ENCODE results near the gene ARHGAP45.

ARHGAP45 gene

DNA sequence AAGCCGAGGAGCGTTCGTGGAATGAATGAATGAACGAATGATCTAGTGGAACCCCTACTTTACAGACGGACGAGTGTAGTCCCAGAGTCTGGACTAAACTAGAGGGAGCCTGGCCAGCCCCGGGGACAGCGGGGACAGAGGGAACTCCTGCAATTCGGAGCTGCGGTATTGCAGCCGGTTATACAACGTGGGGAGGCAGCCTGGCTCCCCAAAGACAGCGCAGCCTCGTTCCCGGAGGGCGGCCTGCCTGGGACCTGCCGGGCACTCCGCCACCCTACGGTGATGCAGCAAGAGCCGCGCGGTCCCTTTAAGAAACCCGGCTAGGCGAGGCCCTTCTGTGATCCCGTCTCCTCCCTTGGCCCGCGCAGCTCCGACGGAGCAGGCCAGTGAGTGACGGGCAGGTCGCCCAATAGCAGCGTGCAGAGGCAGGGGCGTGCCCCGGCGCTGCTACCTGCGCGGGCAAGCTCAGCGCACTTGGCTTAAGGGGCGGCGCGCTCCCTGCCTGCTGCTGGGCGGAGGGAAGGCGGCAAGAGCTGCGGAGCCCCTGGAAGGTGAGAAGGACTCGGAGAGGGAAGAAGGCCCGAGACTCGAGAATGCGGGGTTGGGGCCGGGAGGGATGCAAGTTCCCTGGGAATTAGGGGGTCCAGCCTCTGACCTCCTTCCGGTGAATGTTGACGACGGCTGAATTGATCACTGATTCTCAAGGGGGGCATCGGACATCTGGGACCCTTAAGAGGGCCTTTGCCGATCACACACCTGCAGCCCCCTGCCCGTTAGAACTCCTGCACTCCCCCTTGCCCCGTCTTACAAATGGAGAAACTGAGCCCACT lies 27.1 kb upstream of the ARHGAP45 start, which contains the start of gene ABCA7:
TSS of gene ABCA7 (plus strand) at position 462 of the 830 bp plus-strand sequence. CDS start 1,255 bp downstream, outside the sequence.
- peak; percentile 97 to 100 for DNase-seq (ENCODE audit: low read depth in 2 of 2)

DNA sequence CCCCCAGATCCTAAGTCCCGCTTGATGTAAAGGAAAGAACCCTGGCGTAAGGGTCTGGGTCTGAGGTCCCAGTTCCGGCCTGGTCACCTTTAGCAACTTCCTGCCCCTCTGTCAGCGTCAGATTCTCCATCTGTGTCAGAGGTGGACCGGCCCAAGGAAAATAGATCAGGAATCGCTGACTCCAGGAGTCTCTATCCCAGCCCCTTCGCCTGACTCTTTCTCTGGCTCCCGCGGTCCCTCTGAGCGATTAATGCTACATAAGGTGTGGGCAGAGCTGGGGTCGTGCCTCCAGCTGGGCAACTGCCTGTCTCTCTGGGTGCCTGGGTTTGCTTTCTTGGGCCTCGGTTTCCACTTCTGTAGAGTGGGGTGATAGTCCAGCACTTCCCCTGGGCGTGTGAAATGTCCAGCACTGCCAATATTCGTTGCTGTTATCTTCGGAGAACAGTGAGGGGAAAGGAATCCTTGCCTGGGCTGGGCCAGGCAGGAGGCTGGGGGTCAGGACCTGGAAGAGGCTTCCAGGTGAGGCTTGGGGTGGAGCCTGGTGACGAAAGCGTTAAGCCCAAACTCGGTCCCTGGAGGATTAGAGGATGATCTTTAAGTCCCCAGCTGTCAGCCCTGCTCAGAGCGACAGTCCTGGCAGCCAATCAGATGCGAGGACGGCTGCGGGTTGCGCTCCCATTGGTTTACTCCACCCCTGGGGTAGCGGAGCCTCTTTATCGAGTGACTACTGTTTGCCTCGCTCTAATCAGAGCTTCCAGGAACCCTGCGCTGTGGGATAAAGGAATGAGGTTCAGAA lies 26.3 kb upstream of the ARHGAP45 start:
- DNase-seq (ENCODE audit: low read depth in 2 of 2) = peak; percentile 86 to 92

DNA sequence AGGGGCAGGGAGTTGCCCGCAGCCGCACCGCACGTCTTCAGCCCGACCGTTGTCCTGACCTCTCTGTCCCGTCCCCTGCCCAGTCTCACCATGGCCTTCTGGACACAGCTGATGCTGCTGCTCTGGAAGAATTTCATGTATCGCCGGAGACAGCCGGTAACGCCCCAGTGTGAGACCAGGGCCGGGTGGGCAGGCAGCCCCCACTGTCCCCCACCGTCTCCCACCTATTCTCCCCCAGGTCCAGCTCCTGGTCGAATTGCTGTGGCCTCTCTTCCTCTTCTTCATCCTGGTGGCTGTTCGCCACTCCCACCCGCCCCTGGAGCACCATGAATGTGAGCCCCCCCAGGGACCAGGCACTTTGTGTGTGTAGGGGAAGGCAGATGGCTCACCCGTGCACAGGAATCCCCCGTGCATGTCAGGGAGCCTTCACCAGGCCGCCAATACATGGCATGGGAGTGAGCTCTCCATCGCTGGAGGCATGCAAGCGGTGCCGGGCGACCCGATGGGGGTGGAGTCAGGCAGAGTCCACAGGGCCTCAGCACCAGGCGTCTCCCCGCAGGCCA lies 25.6 kb upstream of the ARHGAP45 start:
- DNase-seq (ENCODE audit: low read depth in 2 of 2) = no peak

DNA sequence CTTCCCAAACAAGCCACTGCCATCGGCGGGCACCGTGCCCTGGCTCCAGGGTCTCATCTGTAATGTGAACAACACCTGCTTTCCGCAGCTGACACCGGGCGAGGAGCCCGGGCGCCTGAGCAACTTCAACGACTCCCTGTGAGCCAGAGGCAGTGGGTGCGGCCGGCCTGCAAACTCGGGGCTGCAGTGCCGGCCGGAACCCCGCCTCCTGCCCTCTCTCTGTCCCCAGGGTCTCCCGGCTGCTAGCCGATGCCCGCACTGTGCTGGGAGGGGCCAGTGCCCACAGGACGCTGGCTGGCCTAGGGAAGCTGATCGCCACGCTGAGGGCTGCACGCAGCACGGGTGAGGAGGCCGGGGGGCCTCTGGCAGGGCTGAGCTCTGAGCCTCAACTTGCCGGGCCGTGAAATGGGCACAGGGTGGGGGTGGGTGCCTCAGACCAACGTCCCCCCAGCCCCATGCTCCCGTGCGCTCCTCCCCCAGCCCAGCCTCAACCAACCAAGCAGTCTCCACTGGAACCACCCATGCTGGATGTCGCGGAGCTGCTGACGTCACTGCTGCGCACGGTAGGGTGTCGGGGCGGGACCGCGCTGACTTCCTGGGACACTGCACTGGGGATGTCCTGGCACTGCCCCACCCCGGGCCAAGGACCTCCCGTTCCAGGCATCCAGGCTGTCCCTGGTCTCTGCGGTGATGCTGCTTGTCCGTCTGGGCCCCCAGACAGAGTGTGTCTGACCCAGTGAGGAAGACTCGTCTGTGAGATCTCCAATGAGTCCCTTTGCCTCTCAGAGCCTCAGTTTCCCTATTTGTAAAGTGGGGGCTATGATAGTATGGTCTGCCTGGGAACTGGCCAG lies 24.9 kb upstream of the ARHGAP45 start:
- DNase-seq (ENCODE audit: low read depth in 2 of 2) = no peak

DNA sequence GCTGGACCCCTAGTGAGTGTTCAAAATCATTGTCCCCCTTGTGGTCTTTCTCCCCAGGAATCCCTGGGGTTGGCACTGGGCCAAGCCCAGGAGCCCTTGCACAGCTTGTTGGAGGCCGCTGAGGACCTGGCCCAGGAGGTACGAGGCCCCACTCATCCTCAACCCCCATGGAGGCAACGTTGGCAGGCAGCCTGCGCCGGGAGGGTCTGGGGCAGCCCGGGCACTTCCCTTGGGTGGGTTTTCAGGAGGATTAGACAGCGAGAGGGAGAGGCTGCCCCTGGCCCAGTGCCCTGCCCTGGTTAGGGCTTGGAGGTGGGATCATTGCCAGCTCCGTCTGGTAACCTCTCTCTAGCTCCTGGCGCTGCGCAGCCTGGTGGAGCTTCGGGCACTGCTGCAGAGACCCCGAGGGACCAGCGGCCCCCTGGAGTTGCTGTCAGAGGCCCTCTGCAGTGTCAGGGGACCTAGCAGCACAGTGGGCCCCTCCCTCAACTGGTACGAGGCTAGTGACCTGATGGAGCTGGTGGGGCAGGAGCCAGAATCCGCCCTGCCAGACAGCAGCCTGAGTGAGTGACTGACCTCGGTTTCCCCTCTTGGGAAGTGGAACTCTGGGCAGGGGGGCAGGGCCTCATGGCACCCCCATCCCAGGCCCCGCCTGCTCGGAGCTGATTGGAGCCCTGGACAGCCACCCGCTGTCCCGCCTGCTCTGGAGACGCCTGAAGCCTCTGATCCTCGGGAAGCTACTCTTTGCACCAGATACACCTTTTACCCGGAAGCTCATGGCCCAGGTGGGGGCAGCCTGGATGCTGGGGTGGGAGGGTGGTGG lies 24.1 kb upstream of the ARHGAP45 start:
- DNase-seq (ENCODE audit: low read depth in 2 of 2) = no peak

DNA sequence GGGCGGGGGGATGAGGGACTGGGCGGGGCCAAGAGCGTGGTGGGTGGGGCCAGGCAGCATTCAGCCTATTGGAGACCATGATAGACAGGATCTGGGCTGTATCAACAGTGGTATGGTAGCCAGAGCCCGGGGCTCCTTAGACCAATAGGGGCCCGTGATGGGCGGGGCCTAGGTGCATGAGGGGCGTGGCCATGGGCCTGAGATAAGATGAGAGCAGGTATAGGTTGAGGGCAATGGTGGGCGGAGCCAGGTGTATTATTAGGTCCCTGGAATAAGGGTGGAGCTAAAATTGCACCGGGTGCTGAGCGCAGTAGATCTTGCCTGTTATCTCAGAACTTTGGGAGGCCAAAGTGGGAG lies 21.7 kb upstream of the ARHGAP45 start:
- DNase-seq (ENCODE audit: low read depth in 2 of 2) = peak; percentile 75 to 76

DNA sequence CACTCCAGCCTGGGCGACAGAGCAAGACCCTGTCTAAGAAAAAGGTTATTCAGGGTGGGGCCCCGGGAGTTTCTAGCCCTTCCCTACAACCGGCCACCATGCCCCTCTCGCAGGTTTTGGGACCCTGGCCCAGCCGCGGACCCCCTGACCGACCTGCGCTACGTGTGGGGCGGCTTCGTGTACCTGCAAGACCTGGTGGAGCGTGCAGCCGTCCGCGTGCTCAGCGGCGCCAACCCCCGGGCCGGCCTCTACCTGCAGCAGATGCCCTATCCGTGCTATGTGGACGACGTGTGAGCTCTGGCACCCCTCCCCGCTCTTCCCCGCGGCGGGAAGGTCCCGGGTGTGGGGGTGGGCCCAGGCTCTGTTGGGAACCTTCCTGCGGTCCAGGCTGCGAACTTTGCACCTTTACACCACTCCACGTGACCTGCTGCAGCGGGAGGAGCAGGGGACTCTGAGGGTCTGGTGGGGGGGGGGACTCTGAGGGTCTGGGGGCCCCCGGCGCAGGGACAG lies 20.8 kb upstream of the ARHGAP45 start:
- DNase-seq (ENCODE audit: low read depth in 2 of 2) = no peak

DNA sequence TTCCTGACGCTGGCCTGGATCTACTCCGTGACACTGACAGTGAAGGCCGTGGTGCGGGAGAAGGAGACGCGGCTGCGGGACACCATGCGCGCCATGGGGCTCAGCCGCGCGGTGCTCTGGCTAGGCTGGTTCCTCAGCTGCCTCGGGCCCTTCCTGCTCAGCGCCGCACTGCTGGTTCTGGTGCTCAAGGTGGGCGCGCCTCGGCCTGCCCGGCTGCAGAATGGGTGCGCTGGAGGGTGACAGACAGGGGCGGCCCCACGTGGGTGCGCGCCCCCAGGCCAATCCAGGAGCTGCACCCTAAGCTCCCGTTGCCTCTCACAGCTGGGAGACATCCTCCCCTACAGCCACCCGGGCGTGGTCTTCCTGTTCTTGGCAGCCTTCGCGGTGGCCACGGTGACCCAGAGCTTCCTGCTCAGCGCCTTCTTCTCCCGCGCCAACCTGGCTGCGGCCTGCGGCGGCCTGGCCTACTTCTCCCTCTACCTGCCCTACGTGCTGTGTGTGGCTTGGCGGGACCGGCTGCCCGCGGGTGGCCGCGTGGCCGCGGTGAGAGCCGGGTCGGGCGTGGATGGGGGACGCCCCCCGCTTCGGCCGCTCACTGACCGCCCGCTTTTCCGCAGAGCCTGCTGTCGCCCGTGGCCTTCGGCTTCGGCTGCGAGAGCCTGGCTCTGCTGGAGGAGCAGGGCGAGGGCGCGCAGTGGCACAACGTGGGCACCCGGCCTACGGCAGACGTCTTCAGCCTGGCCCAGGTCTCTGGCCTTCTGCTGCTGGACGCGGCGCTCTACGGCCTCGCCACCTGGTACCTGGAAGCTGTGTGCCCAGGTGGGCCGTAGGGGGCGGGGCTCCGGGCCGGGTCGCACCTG lies 19.9 kb upstream of the ARHGAP45 start:
- DNase-seq (ENCODE audit: low read depth in 2 of 2) = no peak

DNA sequence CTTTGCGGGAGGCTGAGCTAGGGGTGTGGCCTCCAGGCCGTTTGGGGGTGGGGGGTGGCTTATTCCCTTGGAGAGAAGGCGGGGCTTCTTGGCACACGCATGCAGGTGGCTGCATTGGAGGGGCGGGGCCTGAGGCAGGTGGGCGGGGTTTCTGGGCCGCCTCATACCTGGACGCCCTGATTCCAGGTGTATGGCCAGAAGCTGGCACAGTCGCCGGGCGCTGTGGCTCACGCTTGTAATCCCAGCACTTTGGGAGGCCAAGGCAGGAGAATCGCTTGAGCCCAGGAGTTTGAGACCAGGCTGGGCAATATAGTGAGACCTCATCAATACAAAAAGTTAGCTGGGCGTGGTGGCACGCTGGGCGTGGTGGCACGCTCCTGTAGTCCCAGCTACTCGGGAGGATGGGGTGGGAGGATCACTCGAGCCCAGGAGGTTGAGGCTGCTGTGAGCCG lies 19.2 kb upstream of the ARHGAP45 start:
- DNase-seq (ENCODE audit: low read depth in 2 of 2) = no peak

DNA sequence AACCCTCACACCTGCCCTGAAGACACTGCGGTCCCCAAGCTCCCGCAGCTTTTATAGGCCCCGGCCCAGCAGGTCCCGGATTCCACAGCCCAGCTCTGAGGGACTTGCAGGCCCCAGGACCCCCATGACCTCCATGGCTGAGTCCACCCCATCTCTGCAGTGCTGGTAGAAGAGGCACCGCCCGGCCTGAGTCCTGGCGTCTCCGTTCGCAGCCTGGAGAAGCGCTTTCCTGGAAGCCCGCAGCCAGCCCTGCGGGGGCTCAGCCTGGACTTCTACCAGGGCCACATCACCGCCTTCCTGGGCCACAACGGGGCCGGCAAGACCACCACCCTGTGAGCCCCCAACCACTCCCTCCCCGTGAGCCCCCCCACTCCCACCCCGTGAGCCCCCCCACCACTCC lies 17.9 kb upstream of the ARHGAP45 start:
- no peak for DNase-seq (ENCODE audit: low read depth in 2 of 2)

DNA sequence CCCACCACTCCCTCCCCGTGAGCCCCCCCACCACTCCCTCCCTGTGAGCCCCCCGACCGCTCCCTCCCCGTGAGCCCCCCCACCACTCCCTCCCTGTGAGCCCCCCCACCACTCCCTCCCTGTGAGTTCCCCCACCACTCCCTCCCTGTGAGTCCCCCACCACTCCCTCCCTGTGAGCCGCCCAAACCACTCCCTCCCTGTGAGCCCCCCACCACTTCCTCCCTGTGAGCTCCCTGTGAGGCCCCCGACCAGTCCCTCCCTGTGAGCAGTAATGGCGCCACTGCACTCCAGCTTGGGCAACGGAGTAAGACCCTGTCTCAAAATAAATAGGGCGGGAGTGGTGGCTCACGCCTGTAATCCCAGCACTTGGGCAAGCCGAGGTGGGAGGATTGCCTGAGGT lies 17.2 kb upstream of the ARHGAP45 start:
- no peak for DNase-seq (ENCODE audit: low read depth in 2 of 2)

DNA sequence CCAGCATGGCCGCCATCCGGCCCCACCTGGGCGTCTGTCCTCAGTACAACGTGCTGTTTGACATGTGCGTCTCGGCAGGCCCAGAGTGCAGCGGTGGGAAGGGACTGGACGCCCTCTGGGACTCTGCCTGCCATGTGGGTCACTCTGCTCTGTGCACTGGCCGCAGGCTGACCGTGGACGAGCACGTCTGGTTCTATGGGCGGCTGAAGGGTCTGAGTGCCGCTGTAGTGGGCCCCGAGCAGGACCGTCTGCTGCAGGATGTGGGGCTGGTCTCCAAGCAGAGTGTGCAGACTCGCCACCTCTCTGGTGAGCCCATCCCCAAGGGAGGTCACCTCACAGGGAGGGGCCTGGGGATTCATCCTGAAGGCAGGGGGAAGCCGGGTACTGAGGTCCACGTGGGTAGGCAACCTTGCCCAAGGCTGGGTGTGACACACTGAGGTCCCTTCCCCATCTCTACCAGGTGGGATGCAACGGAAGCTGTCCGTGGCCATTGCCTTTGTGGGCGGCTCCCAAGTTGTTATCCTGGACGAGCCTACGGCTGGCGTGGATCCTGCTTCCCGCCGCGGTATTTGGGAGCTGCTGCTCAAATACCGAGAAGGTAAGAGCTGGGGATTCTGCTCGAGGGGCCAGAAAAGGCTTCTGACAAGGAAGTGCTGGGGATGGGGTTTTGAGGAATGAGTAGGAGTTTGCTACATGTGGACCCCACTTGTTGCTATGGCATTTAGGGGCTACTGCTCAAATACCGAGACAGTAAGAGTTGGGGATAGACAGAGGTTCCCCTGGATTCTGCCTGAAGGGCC lies 15.8 kb upstream of the ARHGAP45 start:
- no peak for DNase-seq (ENCODE audit: low read depth in 2 of 2)

DNA sequence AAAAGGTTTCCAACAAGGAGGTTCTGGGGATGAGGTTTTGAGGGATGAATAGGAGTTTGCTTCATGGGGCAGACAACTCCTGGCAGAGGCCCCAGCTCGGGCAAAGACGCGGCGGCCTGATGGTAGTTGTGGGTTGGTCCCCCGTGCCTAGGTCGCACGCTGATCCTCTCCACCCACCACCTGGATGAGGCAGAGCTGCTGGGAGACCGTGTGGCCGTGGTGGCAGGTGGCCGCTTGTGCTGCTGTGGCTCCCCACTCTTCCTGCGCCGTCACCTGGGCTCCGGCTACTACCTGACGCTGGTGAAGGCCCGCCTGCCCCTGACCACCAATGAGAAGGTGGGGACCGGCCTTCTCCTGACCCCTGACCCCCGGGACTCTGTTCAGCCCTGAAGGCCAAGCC lies 15.2 kb upstream of the ARHGAP45 start:
- no peak for DNase-seq (ENCODE audit: low read depth in 2 of 2)

DNA sequence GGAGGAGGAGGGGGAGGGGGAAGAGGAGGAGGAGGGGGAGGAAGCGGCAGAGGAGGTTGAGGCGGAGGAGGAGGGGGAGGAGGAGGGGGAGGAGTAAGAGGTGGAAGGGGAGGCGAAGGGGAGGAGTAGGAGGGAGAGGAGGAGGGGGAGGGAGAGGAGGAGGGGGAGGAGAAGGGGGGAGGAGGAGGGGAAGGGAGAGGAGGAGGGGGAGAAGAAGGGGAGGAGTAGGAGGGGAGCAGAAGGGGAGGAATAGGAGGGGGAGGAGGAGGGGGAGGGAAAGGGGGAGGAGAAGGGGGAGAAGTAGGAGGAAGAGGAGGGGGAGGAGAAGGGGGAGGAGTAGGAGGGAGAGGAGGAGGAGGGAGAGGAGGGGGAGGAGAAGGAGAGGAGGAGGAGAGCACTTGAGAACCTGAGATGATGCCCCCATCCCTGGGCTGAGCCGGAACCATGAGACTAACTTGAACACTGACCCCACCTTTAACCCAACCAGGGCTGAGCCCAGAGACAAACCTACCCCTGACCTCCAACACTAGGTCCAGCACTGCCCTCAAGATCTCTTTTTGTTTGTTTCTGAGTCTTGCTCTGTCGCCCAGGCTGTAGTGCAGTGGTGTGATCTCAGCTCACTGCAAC lies 14.5 kb upstream of the ARHGAP45 start:
- DNase-seq (ENCODE audit: low read depth in 2 of 2) = no peak

DNA sequence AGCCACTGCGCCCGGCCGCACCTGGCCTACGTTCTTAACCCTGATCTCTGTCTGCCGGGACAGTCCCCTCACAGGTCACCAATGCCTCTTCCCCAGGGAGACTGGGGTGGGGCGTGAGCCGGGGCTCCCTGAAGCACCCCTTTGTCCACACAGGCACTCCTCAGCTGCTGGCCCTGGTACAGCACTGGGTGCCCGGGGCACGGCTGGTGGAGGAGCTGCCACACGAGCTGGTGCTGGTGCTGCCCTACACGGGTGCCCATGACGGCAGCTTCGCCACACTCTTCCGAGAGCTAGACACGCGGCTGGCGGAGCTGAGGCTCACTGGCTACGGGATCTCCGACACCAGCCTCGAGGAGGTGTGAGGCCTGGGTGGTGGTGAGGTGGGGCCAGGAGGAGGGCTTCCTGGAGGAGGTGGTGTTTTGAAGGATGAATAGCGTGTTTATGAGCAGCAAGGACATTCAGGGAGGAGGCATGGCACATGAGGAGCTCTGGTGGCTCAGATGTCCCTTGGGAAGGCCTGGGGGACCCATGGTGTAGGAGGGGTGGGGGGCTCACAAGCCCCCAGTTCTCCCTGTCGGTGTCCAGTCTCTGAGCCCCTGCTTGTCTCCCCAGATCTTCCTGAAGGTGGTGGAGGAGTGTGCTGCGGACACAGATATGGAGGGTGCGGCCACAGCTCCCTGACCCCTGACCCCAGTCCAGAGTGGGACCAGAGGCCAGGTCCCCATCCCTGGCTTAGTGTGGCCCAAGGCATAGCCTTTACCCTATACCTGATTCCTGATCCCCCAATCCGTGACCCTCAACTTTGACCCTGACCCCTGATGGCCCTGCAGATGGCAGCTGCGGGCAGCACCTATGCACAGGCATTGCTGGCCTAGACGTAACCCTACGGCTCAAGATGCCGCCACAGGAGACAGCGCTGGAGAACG lies 13.5 kb upstream of the ARHGAP45 start:
- no peak for DNase-seq (ENCODE audit: low read depth in 2 of 2)

DNA sequence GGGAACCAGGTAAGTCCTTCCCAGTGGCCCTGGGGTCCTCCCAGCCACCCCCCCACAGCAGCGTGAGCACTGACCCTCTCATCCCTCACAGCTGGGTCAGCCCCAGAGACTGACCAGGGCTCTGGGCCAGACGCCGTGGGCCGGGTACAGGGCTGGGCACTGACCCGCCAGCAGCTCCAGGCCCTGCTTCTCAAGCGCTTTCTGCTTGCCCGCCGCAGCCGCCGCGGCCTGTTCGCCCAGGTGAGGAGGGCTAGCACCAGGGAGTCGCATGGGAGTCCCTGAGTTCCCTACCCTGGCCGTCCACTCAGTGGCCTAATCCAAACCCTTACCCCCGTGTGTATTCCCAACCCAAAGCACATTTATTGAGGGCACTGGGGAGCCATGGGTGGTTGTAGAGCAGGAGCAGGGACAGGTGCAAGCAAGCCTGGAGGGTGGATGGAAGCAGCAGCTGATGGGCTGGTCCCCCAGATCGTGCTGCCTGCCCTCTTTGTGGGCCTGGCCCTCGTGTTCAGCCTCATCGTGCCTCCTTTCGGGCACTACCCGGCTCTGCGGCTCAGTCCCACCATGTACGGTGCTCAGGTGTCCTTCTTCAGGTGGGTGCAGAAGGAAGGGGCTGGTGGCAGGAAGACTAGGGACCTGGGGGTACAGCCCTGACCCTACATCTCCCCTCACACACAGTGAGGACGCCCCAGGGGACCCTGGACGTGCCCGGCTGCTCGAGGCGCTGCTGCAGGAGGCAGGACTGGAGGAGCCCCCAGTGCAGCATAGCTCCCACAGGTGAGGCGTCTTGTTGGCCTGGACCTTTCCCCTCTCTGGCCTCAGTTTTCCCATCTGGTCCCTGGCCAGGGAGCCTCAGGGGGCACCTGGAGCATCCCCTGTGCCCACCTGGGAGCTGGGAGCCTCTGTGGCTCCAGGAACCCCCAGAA lies 12.6 kb upstream of the ARHGAP45 start:
- no peak for DNase-seq (ENCODE audit: low read depth in 2 of 2)
